Activated CD8-positive, alpha-beta memory T cell treated with anti-CD3 and anti-CD28 coated beads, Interleukin-2, amount 50 U/mL, for 48 hours (primary cell): Measurements from ENCODE around the gene CNTFR.
"Not testable (repeated sequence)": the region's sequence is repeated elsewhere in the genome, so short reads cannot be mapped to it uniquely, and the experiment has no call there.

Source experiments
- DNase-seq: peaks from one replicate; pipeline ENCODE4 v3.0.0-alpha.2; 2020

Gene CNTFR

GRCh38 chr9:34589636-34590380, at the start of gene CNTFR:
Gene CNTFR (minus strand): TSS chr9:34589724. CDS start chr9:34568981, 20,743 bp downstream.
- peak; percentile 63 for DNase-seq

GRCh38 chr9:34639322-34639721, 49.8 kb upstream of the CNTFR start:
- not testable (repeated sequence) for DNase-seq

GRCh38 chr9:34638138-34638445, 48.6 kb upstream of the CNTFR start:
- DNase-seq, result no peak

- DNase-seq, result peak; percentile 96
Measured at GRCh38 chr9:34637356-34638137, 48.0 kb upstream of the CNTFR start, which contains the start of gene SIGMAR1. Gene SIGMAR1 (minus strand): TSS chr9:34637787. CDS start chr9:34637697, 90 bp downstream.

GRCh38 chr9:34636791-34637355, 47.3 kb upstream of the CNTFR start:
- DNase-seq, result peak; percentile 68

- DNase-seq, result no peak
Measured at GRCh38 chr9:34635556-34635955, 46.0 kb upstream of the CNTFR start.

- DNase-seq, result no peak
Measured at GRCh38 chr9:34634551-34635248, 45.2 kb upstream of the CNTFR start.

GRCh38 chr9:34633851-34634550, 44.5 kb upstream of the CNTFR start:
- peak; percentile 85 for DNase-seq

- DNase-seq, result no peak
Measured at GRCh38 chr9:34633166-34633565, 43.6 kb upstream of the CNTFR start.

- DNase-seq, result no peak
Measured at GRCh38 chr9:34630402-34631154, 41.1 kb upstream of the CNTFR start.

- no peak for DNase-seq
Measured at GRCh38 chr9:34629491-34629808, 39.9 kb upstream of the CNTFR start.

GRCh38 chr9:34628656-34629490, 39.3 kb upstream of the CNTFR start, which contains the start of gene ARID3C:
Gene ARID3C (minus strand): TSS chr9:34629066. CDS start chr9:34628014, 1,052 bp downstream.
- peak; percentile 73 for DNase-seq

- no peak for DNase-seq
Measured at GRCh38 chr9:34627716-34628655, 38.5 kb upstream of the CNTFR start.

GRCh38 chr9:34625186-34625486, 35.6 kb upstream of the CNTFR start:
- DNase-seq, result no peak

- DNase-seq, result no peak
Measured at GRCh38 chr9:34624475-34625185, 35.1 kb upstream of the CNTFR start.

- no peak for DNase-seq
Measured at GRCh38 chr9:34623374-34624235, 34.1 kb upstream of the CNTFR start.

GRCh38 chr9:34620061-34620994, 30.8 kb upstream of the CNTFR start, which contains the start of gene DCTN3:
Gene DCTN3 (minus strand): TSS chr9:34620495. CDS start chr9:34620464, 31 bp downstream.
- DNase-seq, result peak; percentile 89
